B cell (primary cell): ENCODE data around the gene MARF1. TPM values are rescaled to one million over a fixed set of nuclear protein-coding genes. Genes with fewer than 3 reads are reported as not detected.
"Not testable (repeated sequence)": the region's sequence is repeated elsewhere in the genome, so short reads cannot be mapped to it uniquely, and the experiment has no call there.

ENCODE experiments used
- ATAC-seq: fragments of 200-7000 bp; cut with Tn5 transposase; one replicate; pipeline ENCODE4 v1.10.0; 2021; ENCODE audit warnings: low read depth, mild to moderate bottlenecking, moderate number of reproducible peaks, moderate library complexity
- CTCF ChIA-PET: fragments of 350-600 bp; sonication (Branson Sonifier 250); formaldehyde crosslinking; loops from one replicate; lab custom pipeline; 2021; ENCODE audit warnings: antibody characterized with exemption, inconsistent platforms; lab: Charles Lee
- POLR2A ChIA-PET: fragments of 350-600 bp; sonication (Branson Sonifier 250); formaldehyde crosslinking; loops from one replicate; lab custom pipeline; 2021; ENCODE audit warnings: antibody characterized with exemption; lab: Charles Lee
- DNase-seq: peaks from one replicate; pipeline ENCODE4 v3.0.0; 2013
- H2AFZ ChIP-seq: 2 replicates; pipeline ENCODE4 v1.6.1; 2012; ENCODE audit warnings: mild to moderate bottlenecking, low read depth, low read length; ENCODE audit not compliant: insufficient read depth, poor library complexity, severe bottlenecking
- H3K27ac ChIP-seq, 2 donors: 1 replicate in 1 of 2; 2 replicates in 1 of 2; pipeline ENCODE4 v1.5.1; 2012 to 2013; ENCODE audit warnings: low read length in 2 of 2, mild to moderate bottlenecking in 2 of 2, moderate library complexity in 1 of 2
- H3K27me3 ChIP-seq, 4 experiments: fragments of 200-600 bp in 1 of 4; sonication (generic) in 1 of 4; replicated peaks in 1 of 4; 1 replicate in 2 of 4; 2 replicates in 2 of 4; pipeline versions ENCODE4 v1.6.1 to v1.7.0; 2013 to 2016; ENCODE audit warnings: low read length in 3 of 4, mild to moderate bottlenecking in 2 of 4, mixed read lengths in 1 of 4, moderate library complexity in 1 of 4; ENCODE audit not compliant: insufficient read depth in 4 of 4, control insufficient read depth in 3 of 4; ENCODE audit errors: control extremely low read depth in 1 of 4
- H3K36me3 ChIP-seq, 2 experiments: replicated peaks in 1 of 2; 1 replicate in 1 of 2; 2 replicates in 1 of 2; pipeline versions ENCODE4 v1.6.1 to v1.7.1; 2013; ENCODE audit warnings: low read length in 1 of 2; ENCODE audit not compliant: insufficient read depth in 2 of 2, control insufficient read depth in 1 of 2; ENCODE audit errors: control extremely low read depth in 1 of 2, extremely low read depth in 1 of 2
- H3K4me1 ChIP-seq, 2 donors: fragments of 200-600 bp in 1 of 2; sonication (generic) in 1 of 2; 1 replicate in 1 of 2; 2 replicates in 1 of 2; pipeline versions ENCODE4 v1.5.1 to v1.6.1; 2013 to 2017; ENCODE audit warnings: low read length in 2 of 2; ENCODE audit not compliant: control insufficient read depth in 2 of 2, insufficient read depth in 2 of 2
- H3K4me2 ChIP-seq: replicated peaks from 2 replicates; pipeline ENCODE3; 2012; ENCODE audit warnings: mild to moderate bottlenecking, low read depth, low read length; ENCODE audit not compliant: poor library complexity, severe bottlenecking
- H3K4me3 ChIP-seq, 5 experiments: fragments of 200-600 bp in 1 of 5; sonication (generic) in 1 of 5; 1 replicate in 3 of 5; 2 replicates in 2 of 5; pipeline versions ENCODE4 v1.5.1 to v1.7.0; 2011 to 2016; ENCODE audit warnings: low read length in 4 of 5, mild to moderate bottlenecking in 4 of 5, low read depth in 2 of 5, control low read depth in 1 of 5, moderate library complexity in 1 of 5; ENCODE audit not compliant: insufficient read depth in 1 of 5; ENCODE audit errors: control extremely low read depth in 1 of 5, extremely low read depth in 1 of 5
- H3K79me2 ChIP-seq: fragments of 200-600 bp; sonication (generic); one replicate; pipeline ENCODE4 v1.6.0; 2016; ENCODE audit warnings: low read length; ENCODE audit not compliant: control insufficient read depth, insufficient read depth
- H3K9ac ChIP-seq: fragments of 200-600 bp; sonication (generic); 2 replicates; pipeline ENCODE4 v1.6.1; 2017; ENCODE audit warnings: mild to moderate bottlenecking, low read length, moderate library complexity
- H3K9me3 ChIP-seq, 3 donors: one replicate each; pipeline versions ENCODE4 v1.6.1 to v1.7.1; 2013; ENCODE audit warnings: low read length in 2 of 3; ENCODE audit not compliant: control insufficient read depth in 2 of 3, insufficient read depth in 1 of 3; ENCODE audit errors: control extremely low read depth in 1 of 3
- H4K20me1 ChIP-seq: 2 replicates; pipeline ENCODE4 v1.6.0; 2012; ENCODE audit warnings: mild to moderate bottlenecking, low read length; ENCODE audit not compliant: insufficient read depth, control insufficient read depth, poor library complexity, severe bottlenecking
- H3K27ac Mint-ChIP-seq: one replicate; pipeline ENCODE4 v1.8.0; 2021; ENCODE audit warnings: mixed read lengths
- H3K27me3 Mint-ChIP-seq: one replicate; pipeline ENCODE4 v1.8.0; 2021; ENCODE audit warnings: mixed read lengths
- H3K4me1 Mint-ChIP-seq: one replicate; pipeline ENCODE4 v1.8.0; 2021; ENCODE audit warnings: mixed read lengths
- H3K4me3 Mint-ChIP-seq: one replicate; pipeline ENCODE4 v1.8.0; 2021; ENCODE audit warnings: mixed read lengths
- H3K9me3 Mint-ChIP-seq: one replicate; pipeline ENCODE4 v1.8.0; 2022; ENCODE audit warnings: mixed read lengths; ENCODE audit not compliant: insufficient read depth
- EZH2 ChIP-seq: IDR thresholded peaks from 2 replicates; pipeline ENCODE4 v1.6.1; 2012; ENCODE audit warnings: borderline replicate concordance, low read depth, mild to moderate bottlenecking, moderate library complexity, low read length; ENCODE audit not compliant: insufficient read depth, poor library complexity, severe bottlenecking
- WGBS: methylation state at CpG from one replicate; pipeline ENCODE4 v1.1.5; 2013; ENCODE audit warnings: missing lambda C conversion rate; ENCODE audit not compliant: insufficient coverage; 5-methylcytosine and 5-hydroxymethylcytosine counted together
- intact Hi-C: fragments of 100-400 bp; cut with micrococcal nuclease; formaldehyde crosslinking; loops from one replicate; pipeline ENCODE4 v1.10.0; 2022
- polyA plus RNA-seq: library from polyadenylated mRNA; depleted of rRNA; stranded (reverse); fragments of >200 nt; gene quantifications from 2 replicates; pipeline ENCODE4 v1.2.3, GENCODE V29; 2012
- total RNA-seq, 2 donors: library from RNA; stranded (reverse); fragments of 120-200 nt in 1 of 2; gene quantifications; 1 replicate in 1 of 2; 2 replicates in 1 of 2; pipeline versions ENCODE4 v1.2.3 to v1.2.4, GENCODE V29; 2013 to 2022
- TF ChIP-seq, protein P1 (sequence below): fragments of 200-600 bp; IDR thresholded peaks from one replicate; pipeline ENCODE4 v1.8.0; 2022; ENCODE audit warnings: antibody characterized with exemption, mild to moderate bottlenecking

The MARF1 gene
- total and polyA plus RNA-seq, 2 donors (not counting 1 experiment from before 2014, with no cell fraction given) = 68.0 to 366 TPM

DNA sequence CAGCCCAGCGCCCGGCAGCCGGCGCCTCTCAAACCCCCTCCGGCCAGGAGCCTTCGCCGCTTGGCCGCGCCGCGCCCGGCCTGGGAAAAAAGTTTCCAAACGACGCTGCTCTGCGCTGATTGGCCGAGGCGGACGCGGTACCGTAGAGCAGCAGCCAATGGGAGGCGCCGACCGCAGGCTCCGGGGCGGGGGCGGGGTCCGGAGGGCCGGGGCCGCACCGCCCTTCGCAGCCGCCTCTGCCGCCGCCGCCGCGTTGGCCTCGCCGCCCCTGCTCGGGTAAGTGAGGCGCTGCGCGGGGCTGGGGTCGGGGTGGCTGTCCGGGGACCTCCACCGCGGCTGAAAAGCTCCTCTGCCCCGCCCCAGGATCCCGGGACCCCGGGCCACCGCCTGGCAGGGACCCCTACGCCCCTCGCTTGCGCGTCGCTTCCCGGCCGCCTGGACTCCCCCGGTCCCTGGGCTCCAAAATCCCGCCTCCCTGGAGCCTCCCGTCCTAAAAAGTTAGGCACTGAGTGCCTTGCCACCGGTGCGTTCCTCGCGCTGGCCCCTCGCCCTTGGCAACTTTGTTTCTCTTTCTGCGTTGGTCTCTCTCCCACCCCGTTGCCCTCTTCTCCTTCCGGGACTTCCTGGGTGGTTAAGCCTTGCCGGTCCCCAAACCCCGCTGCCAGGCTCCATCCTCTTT, 7.2 kb upstream of the MARF1 start, which contains the start of gene NDE1:
Gene NDE1 (plus strand): TSS at position 227 of the 679 bp plus-strand sequence. CDS start 14,534 bp downstream, outside the sequence.
- POLR2A ChIA-PET = interaction anchor here (0.7 kb wide), 1 partner anchor 7 kb away, joined by 4 read pairs; the partner anchor contains the start of gene MARF1
- Histone ChIP-seq H3K4me2 (peak within 1 kb of the TSS; percentile 80), H3K27me3 (no peaks in the 10 kb centered on the region), H3K4me1 (peaks cover 21 to 36% of the 10 kb centered on the region in 2 donors), H4K20me1 (peaks cover 45% of the 10 kb centered on the region), H3K4me3 (peak within 1 kb of the TSS; percentile 76 to 97 (median 85)), H3K36me3 (peaks cover 3 to 16% of the 10 kb centered on the region in 2 experiments), H3K27ac (peak within 1 kb of the TSS; percentile 86 to 88), H3K79me2 (peaks cover 69% of the 10 kb centered on the region), H3K9me3 (no peaks in the 10 kb centered on the region), H3K9ac (peak within 1 kb of the TSS; percentile 81), H2AFZ (peak within 1 kb of the TSS; percentile 91)
- CTCF ChIA-PET = no interaction called here
- Mint-ChIP-seq H3K4me1 (peaks cover 37% of the 10 kb centered on the region), H3K27ac (peak within 1 kb of the TSS; percentile 93), H3K9me3 (no peaks in the 10 kb centered on the region), H3K4me3 (peak within 1 kb of the TSS; percentile 98), H3K27me3 (no peaks in the 10 kb centered on the region)
- DNase-seq (peak; percentile 91), ATAC-seq (peak; percentile 96)
- TF ChIP-seq, protein P1, sequence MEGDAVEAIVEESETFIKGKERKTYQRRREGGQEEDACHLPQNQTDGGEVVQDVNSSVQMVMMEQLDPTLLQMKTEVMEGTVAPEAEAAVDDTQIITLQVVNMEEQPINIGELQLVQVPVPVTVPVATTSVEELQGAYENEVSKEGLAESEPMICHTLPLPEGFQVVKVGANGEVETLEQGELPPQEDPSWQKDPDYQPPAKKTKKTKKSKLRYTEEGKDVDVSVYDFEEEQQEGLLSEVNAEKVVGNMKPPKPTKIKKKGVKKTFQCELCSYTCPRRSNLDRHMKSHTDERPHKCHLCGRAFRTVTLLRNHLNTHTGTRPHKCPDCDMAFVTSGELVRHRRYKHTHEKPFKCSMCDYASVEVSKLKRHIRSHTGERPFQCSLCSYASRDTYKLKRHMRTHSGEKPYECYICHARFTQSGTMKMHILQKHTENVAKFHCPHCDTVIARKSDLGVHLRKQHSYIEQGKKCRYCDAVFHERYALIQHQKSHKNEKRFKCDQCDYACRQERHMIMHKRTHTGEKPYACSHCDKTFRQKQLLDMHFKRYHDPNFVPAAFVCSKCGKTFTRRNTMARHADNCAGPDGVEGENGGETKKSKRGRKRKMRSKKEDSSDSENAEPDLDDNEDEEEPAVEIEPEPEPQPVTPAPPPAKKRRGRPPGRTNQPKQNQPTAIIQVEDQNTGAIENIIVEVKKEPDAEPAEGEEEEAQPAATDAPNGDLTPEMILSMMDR = no peak
- TF ChIP-seq EZH2 = no peak
- WGBS = under 1% methylated on average over 71 of the region's 71 CpGs
- intact Hi-C loops = loop anchor here (1.0 to 2.0 kb wide), 4 partner anchors 8 to 23 kb away; no protein-coding TSS in a partner anchor

DNA sequence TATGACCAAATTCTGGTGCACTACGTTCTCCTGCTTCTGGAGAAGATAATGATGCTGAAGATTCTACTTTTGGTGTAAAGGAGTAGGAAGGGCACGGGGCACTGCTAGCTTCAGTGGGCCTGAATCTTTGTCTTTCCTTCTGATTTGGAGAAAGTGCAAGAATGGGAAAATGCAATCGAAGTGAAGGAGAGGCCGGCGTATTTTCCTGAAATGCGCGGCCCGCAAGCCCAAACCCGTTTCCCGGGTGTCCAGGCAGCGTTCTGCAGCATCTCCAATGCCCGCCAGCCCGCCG, 6.7 kb upstream of the MARF1 start:
- peaks cover 64% of the 10 kb centered on the region for H3K79me2 ChIP-seq
- peaks cover 21 to 36% of the 10 kb centered on the region in 2 donors for H3K4me1 ChIP-seq
- H3K9me3 ChIP-seq = no peaks in the 10 kb centered on the region
- WGBS = 2% methylated on average over 14 of the region's 14 CpGs
- intact Hi-C loops = loop anchor here (1.0 to 2.0 kb wide), 4 partner anchors 7 to 23 kb away; no protein-coding TSS in a partner anchor
- TF ChIP-seq EZH2 = no peak
- TF ChIP-seq, protein P1 = no peak
- H3K27ac Mint-ChIP-seq = peak overlapping the region; percentile 91
- H3K9ac ChIP-seq = peak overlapping the region; percentile 81
- H3K27ac ChIP-seq = peak overlapping the region; percentile 72 to 88
- no peaks in the 10 kb centered on the region for H3K9me3 Mint-ChIP-seq
- no peaks in the 10 kb centered on the region for H3K27me3 Mint-ChIP-seq
- POLR2A ChIA-PET = no interaction called here
- peak overlapping the region; percentile 98 for H3K4me3 Mint-ChIP-seq
- peak overlapping the region; percentile 80 for H3K4me2 ChIP-seq
- CTCF ChIA-PET = no interaction called here
- H2AFZ ChIP-seq = peak overlapping the region; percentile 91
- ATAC-seq (no peak), DNase-seq (no peak)
- peaks cover 3 to 16% of the 10 kb centered on the region in 2 experiments for H3K36me3 ChIP-seq
- peaks cover 40% of the 10 kb centered on the region for H4K20me1 ChIP-seq
- no peaks in the 10 kb centered on the region for H3K27me3 ChIP-seq
- peaks cover 37% of the 10 kb centered on the region for H3K4me1 Mint-ChIP-seq
- peak overlapping the region; percentile 49 to 97 (median 77) for H3K4me3 ChIP-seq

DNA sequence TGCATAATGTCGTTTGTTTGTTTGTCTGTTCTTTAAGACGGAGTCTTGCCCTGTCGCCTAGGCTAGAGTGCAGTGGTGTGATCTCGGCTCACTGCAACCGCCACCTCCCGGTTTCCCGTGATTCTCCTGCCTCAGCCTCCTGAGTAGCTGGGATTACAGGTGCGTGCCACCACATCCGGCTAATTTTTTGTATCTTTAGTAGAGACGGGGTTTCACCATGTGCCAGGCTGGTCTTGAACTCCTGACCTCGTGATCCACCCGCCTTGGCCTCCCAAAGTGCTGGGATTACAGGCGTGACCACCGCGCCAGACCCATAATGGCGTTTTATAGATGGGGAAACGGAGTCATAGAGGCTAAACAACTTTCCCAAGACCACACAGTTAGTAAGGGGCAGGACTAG, 6.4 kb upstream of the MARF1 start:
- H3K9me3 ChIP-seq, intact Hi-C loops, POLR2A ChIA-PET, H3K27me3 ChIP-seq, CTCF ChIA-PET, H3K9me3 Mint-ChIP-seq, H3K27me3 Mint-ChIP-seq, ATAC-seq, DNase-seq: not testable (repeated sequence)
- Mint-ChIP-seq H3K4me3 (peak overlapping the region; percentile 98), H3K27ac (peak overlapping the region; percentile 91), H3K4me1 (peaks cover 36% of the 10 kb centered on the region)
- 89% methylated on average over 13 of the region's 17 CpGs for WGBS
- Histone ChIP-seq H3K4me2 (peak overlapping the region; percentile 80), H4K20me1 (peaks cover 36% of the 10 kb centered on the region), H3K4me3 (peak overlapping the region; percentile 49 to 97 (median 77)), H2AFZ (peak overlapping the region; percentile 91), H3K79me2 (peaks cover 61% of the 10 kb centered on the region), H3K36me3 (peaks cover 3 to 16% of the 10 kb centered on the region in 2 experiments), H3K4me1 (peaks cover 21 to 37% of the 10 kb centered on the region in 2 donors), H3K9ac (peak overlapping the region; percentile 81), H3K27ac (peak overlapping the region; percentile 72 to 88)
